Large intestine (tissue), 3 donors: Measurements from ENCODE around the gene ZFYVE9. TPM values are rescaled to one million over a fixed set of nuclear protein-coding genes. Genes with fewer than 3 reads are reported as not detected.
"Not testable (repeated sequence)": the region's sequence is repeated elsewhere in the genome, so short reads cannot be mapped to it uniquely, and the experiment has no call there.

ENCODE experiments used
- DNase-seq, 2 donors: peaks; one replicate each; pipeline versions ENCODE4 v3.0.0 to v3.0.0-alpha.2; 2013
- H3K27ac ChIP-seq: one replicate; pipeline ENCODE4 v1.5.1; 2013; ENCODE audit warnings: low read length
- H3K27me3 ChIP-seq: 2 replicates; pipeline ENCODE4 v1.6.1; 2013; ENCODE audit warnings: low read length; ENCODE audit not compliant: control insufficient read depth, insufficient read depth
- H3K36me3 ChIP-seq: 2 replicates; pipeline ENCODE4 v1.6.1; 2013; ENCODE audit warnings: low read length; ENCODE audit not compliant: control insufficient read depth, insufficient read depth
- H3K4me1 ChIP-seq: one replicate; pipeline ENCODE4 v1.6.1; 2013; ENCODE audit warnings: low read length; ENCODE audit not compliant: control insufficient read depth, insufficient read depth
- H3K4me3 ChIP-seq: one replicate; pipeline ENCODE4 v1.5.1; 2013; ENCODE audit warnings: low read length
- H3K9me3 ChIP-seq: one replicate; pipeline ENCODE4 v1.6.1; 2013; ENCODE audit warnings: mild to moderate bottlenecking, low read depth, low read length, moderate library complexity; ENCODE audit not compliant: control insufficient read depth
- WGBS: methylation state at CpG from one replicate; pipeline ENCODE4 v1.1.5; 2013; ENCODE audit warnings: low lambda C conversion rate; ENCODE audit not compliant: insufficient coverage; 5-methylcytosine and 5-hydroxymethylcytosine counted together
- polyA plus RNA-seq: library from polyadenylated mRNA; unstranded; fragments of 120-200 nt; gene quantifications from one replicate; pipeline ENCODE4 v1.2.1, GENCODE V29; 2013

Gene ZFYVE9
- polyA plus RNA-seq, 1 donor: 14.5 TPM

- no peaks in the 10 kb centered on the region for H3K4me1 ChIP-seq
- no peaks in the 10 kb centered on the region for H3K36me3 ChIP-seq
- no peaks in the 10 kb centered on the region for H3K27me3 ChIP-seq
- WGBS: 100% methylated on average over 1 of the region's 2 CpGs
- no peak overlapping the region for H3K27ac ChIP-seq
- DNase-seq: no peak
- H3K4me3 ChIP-seq: no peak overlapping the region
- no peaks in the 10 kb centered on the region for H3K9me3 ChIP-seq
Measured at GRCh38 chr1:52191395-52191965, 49.6 kb downstream of the ZFYVE9 start.

GRCh38 chr1:52192024-52192423 is 50.1 kb downstream of the ZFYVE9 start:
- WGBS: no CpG with 5 or more reads among the region's 2 CpGs
- no peak overlapping the region for H3K4me3 ChIP-seq
- no peaks in the 10 kb centered on the region for H3K36me3 ChIP-seq
- H3K4me1 ChIP-seq: no peaks in the 10 kb centered on the region
- H3K27me3 ChIP-seq: no peaks in the 10 kb centered on the region
- H3K27ac ChIP-seq: no peak overlapping the region
- no peaks in the 10 kb centered on the region for H3K9me3 ChIP-seq
- no peak for DNase-seq

DNA sequence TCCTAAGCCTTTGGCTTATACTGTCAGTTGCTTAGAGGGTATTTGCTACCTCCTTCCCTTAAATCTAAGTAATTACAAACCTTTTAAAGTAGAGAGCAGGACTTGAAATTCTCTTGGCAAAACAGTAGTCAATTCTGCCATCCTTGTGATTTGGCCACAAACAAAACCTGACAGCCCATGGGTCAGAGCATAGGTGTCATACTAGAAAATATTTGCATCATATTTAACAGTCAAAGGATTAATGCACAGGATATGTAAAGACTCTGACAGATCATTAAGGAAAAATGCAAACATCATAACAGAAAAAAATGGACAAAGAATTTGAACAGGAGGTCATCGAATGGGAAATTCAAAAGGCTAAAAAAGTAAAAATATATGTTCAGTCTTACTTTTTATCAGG is 50.5 kb downstream of the ZFYVE9 start:
- no peaks in the 10 kb centered on the region for H3K4me1 ChIP-seq
- no peak overlapping the region for H3K4me3 ChIP-seq
- 90% methylated on average over 1 of the region's 1 CpG for WGBS
- H3K9me3 ChIP-seq: no peaks in the 10 kb centered on the region
- H3K27ac ChIP-seq: no peak overlapping the region
- no peak for DNase-seq
- no peaks in the 10 kb centered on the region for H3K27me3 ChIP-seq
- no peaks in the 10 kb centered on the region for H3K36me3 ChIP-seq

DNA sequence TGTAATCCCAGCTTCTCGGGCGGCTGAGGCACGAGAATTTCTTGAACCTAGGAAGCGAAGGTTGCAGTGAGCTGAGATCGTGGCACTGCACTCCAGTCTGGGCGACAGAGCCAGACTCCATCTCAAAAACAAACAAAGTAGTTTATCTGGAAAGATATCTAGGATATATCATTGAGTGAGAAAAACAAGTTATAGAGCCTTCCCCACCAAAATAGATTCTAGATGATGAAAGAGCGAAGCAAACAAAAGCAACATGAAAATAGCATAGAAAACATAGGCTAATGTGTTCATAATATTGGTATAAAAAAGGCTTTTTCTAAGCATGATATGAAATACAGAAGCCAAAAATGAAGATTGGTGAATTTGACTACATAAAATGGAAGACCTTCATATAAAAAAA is 52.1 kb downstream of the ZFYVE9 start:
- peaks cover 1% of the 10 kb centered on the region for H3K9me3 ChIP-seq
- WGBS: 83% methylated on average over 1 of the region's 7 CpGs
- no peak overlapping the region for H3K27ac ChIP-seq
- H3K36me3 ChIP-seq: no peaks in the 10 kb centered on the region
- no peak overlapping the region for H3K4me3 ChIP-seq
- no peaks in the 10 kb centered on the region for H3K4me1 ChIP-seq
- H3K27me3 ChIP-seq: no peaks in the 10 kb centered on the region
- DNase-seq: no peak

- Histone ChIP-seq H3K4me1 (no peaks in the 10 kb centered on the region), H3K4me3 (no peak overlapping the region), H3K36me3 (no peaks in the 10 kb centered on the region), H3K27me3 (no peaks in the 10 kb centered on the region), H3K27ac (no peak overlapping the region), H3K9me3 (peaks cover 5% of the 10 kb centered on the region)
- WGBS: no CpG with 5 or more reads among the region's 1 CpG
- no peak for DNase-seq
Measured at GRCh38 chr1:52195161-52195560, 53.3 kb downstream of the ZFYVE9 start.

DNA sequence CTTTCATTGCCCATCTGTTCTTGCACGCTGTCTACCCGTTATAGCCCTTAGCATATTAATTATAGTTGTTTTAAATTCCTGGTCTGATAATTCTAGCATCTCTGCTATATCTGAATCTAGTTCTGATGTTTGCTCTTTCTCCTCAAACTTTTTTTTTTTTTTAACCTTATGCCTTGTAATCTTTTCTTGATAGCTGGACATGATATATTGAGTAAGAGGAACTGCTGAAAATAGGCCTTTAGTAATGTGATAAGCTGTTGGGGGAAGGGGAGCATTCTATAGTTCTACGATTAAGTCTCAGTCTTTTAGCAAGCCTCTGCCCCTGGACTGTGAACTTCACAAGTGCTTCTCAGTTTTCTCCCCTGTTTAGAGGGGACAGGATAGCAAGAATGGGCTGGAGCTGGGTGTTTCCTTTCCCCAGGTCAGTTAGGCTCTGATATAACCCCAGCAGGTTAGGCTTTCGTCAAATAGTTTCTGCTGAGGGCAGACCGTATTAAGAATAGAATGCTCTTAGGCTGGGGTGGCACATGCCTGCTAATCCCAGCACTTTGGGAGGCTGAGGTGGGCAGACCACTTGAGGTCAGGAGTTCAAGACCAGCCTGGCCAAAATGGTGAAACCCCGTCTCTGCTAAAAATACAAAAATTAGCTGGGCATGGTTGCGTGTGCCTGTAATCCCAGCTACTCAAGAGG is 62.2 kb downstream of the ZFYVE9 start:
- WGBS: 66% methylated on average over 2 of the region's 7 CpGs
- DNase-seq: no peak
- Histone ChIP-seq H3K9me3 (peaks cover 11% of the 10 kb centered on the region), H3K4me3 (no peak overlapping the region), H3K36me3 (no peaks in the 10 kb centered on the region), H3K4me1 (no peaks in the 10 kb centered on the region), H3K27ac (no peak overlapping the region), H3K27me3 (no peaks in the 10 kb centered on the region)

- Histone ChIP-seq H3K9me3 (peaks cover 9% of the 10 kb centered on the region), H3K4me3 (no peak overlapping the region), H3K4me1 (no peaks in the 10 kb centered on the region), H3K27ac (no peak overlapping the region), H3K36me3 (no peaks in the 10 kb centered on the region), H3K27me3 (no peaks in the 10 kb centered on the region)
- no peak for DNase-seq
- 80% methylated on average over 1 of the region's 5 CpGs for WGBS
Measured at GRCh38 chr1:52204696-52205095, 62.8 kb downstream of the ZFYVE9 start.

DNA sequence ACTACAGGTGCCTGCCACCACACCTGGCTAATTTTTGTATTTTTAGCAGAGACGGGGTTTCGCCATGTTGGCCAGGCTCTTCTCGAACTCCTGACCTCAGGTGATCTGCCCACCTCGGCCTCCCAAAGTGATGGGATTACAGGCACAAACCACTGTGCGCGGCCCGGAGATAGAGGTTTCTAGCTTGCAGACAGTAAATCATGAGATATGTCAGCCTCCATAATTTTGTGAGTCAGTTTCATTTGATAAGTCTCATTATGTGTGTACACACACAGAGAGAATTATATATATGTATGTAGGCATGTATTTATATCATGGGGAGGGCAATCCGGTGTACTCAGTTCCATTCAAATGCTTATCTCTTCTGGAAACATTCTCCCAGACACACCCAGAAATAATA is 64.8 kb downstream of the ZFYVE9 start:
- not testable (repeated sequence) for H3K27me3 ChIP-seq, DNase-seq, H3K4me1 ChIP-seq, H3K4me3 ChIP-seq, H3K36me3 ChIP-seq, H3K27ac ChIP-seq, H3K9me3 ChIP-seq
- WGBS: 67% methylated on average over 1 of the region's 8 CpGs

DNA sequence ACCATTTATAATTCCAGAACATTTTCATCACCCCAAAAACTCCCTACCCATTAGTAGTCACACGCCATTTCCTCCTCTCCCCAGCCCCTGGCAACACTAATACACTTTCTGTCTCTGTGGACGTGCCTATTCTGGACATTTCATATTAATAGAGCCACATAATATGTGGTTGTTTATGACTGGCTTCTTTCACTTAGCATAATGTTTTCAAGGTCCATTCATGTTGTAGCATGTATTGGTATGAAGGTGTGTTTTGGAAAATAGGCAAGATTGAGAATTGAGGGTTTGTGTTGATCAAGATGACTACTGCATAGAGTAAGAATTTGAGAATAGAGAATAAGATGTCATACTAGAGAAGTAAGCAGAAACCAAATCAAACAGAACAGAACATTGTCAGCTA is 67.5 kb downstream of the ZFYVE9 start:
- no peaks in the 10 kb centered on the region for H3K36me3 ChIP-seq
- no peak overlapping the region for H3K27ac ChIP-seq
- H3K4me1 ChIP-seq: no peaks in the 10 kb centered on the region
- no peak overlapping the region for H3K4me3 ChIP-seq
- no peak for DNase-seq
- H3K27me3 ChIP-seq: no peaks in the 10 kb centered on the region
- H3K9me3 ChIP-seq: no peaks in the 10 kb centered on the region
- WGBS: 76% methylated on average over 2 of the region's 2 CpGs

- WGBS: 100% methylated on average over 2 of the region's 3 CpGs
- no peaks in the 10 kb centered on the region for H3K9me3 ChIP-seq
Measured at GRCh38 chr1:52210044-52210443, 68.2 kb downstream of the ZFYVE9 start.

DNA sequence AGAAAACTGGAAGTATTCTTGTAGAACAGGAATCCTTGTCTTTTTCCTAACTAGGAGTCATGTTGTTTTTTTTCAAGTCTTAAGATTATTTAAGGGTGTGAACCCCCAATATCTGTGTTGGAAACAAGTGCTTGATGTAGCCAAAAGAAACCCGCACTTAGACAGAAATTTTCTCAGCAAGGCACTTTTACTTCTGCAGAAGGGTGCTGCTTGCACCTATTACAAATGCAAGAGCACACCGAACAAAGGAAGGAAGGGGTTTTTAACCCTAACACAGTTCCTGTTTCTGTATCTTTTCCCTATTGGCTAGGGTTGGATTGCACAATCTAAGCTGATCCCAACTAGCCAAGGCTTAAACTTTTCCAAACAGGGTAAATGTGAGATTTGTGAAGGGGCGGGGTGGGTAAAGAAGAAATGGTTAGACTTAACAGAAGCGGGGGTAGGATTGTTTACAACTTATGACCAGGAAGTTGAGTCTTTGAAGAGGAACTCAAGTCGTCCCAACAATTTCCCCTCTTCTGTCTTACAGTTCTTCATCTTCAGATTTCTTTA is 75.1 kb downstream of the ZFYVE9 start:
- Histone ChIP-seq H3K9me3 (peaks cover 25% of the 10 kb centered on the region), H3K27me3 (no peaks in the 10 kb centered on the region), H3K36me3 (peaks cover 17% of the 10 kb centered on the region), H3K4me1 (no peaks in the 10 kb centered on the region), H3K4me3 (no peak overlapping the region), H3K27ac (no peak overlapping the region)
- DNase-seq: no peak
- 100% methylated on average over 1 of the region's 5 CpGs for WGBS

More at GRCh38 chr1:52210044-52210443, 68.2 kb downstream of the ZFYVE9 start:
- Histone ChIP-seq H3K27ac (no peak overlapping the region), H3K4me3 (no peak overlapping the region), H3K27me3 (no peaks in the 10 kb centered on the region), H3K4me1 (no peaks in the 10 kb centered on the region), H3K36me3 (no peaks in the 10 kb centered on the region)
- DNase-seq: no peak
